DND-41 (cell line): Measurements from ENCODE around the gene TSGA10.

Experiments used
- CTCF ChIP-seq: IDR thresholded peaks from 2 replicates; pipeline ENCODE4 v1.5.1; 2012; ENCODE audit warnings: borderline replicate concordance, low read length, moderate library complexity, mild to moderate bottlenecking; ENCODE audit not compliant: poor library complexity, severe bottlenecking; ENCODE audit errors: extremely low read depth
- EZH2 ChIP-seq: IDR thresholded peaks from 3 replicates; pipeline ENCODE4 v1.6.1; 2012; ENCODE audit warnings: borderline replicate concordance, low read depth, mild to moderate bottlenecking, moderate library complexity, low read length, inconsistent platforms; ENCODE audit not compliant: severe bottlenecking

DNA sequence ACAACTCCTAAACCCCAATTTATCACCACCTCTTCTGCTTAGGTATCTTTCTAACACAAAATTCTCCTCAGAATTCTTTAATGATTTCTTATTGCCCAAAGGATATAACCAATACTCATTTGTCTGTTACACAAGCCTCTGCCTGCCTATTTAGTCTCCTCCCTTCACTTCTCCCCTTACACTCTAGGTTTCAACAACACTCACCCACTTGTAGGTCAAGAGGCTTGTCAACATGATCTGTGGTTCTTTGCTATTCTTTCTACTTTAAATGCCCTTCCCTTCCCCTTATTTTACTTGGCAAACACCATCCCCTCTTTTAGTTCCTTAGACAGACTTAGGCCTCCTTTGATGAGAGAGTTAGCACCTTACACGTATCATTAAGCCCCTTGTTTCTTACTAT lies 82.2 kb downstream of the TSGA10 start:
- TF ChIP-seq CTCF (no peak), EZH2 (no peak)
